ENCODE data around the gene FCHO1.

FCHO1 gene

DNA sequence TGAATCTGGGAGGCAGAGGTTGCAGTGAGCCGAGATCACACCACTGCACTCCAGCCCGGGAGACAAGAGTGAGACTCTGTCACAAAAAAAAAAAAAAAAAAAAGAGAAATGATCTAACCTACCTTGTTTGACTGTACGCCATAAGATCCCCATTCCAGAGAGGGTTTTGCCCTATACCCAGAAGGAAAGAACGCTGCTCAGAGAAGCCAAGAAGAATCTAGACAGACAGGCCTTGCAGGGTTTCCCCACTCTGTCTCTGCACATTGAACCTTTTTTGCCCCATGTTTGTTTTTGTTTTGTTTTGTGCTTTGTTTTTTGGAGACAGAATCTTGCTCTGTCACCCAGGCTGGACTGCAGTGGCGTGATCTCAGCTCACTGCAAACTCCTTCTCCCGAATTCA is 39.4 kb upstream of the FCHO1 start:
- H3K9me3 ChIP-seq (ENCODE audit: insufficient read depth, low read length, severe bottlenecking): no peaks in the 10 kb centered on the region

DNA sequence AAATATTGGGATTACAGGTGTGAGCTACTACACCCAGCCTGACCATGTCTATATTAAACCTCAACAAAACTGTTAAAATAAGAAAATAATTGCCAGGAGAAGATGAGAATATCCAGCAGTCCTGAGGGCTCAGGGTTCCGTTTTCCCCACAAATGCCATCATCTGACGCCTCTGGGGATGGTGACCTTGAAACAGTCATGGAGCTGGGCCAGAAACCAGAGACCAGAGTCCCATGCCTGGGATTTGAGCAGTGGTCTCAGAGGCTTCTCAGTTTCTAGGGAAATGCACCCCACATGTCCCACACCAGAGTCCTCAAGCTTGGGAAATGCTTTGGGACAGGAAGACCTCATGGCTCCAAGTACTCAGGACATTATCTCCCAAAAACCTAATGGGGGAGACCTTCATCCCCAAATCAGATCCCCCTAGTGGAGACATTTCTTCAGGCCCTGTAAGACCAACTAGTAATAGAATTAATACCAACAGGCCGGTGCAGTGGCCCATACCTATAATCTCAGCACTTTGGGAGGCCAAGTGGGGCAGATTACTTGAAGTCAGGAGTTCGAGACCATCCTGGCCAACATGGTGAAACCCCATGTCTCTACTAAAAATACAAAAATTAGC is 34.9 kb upstream of the FCHO1 start:
- Histone ChIP-seq H4K20me1 (ENCODE audit: insufficient read depth, low read length) (peaks cover 18% of the 10 kb centered on the region), H3K4me3 (ENCODE audit: low read depth in 1 of 2, low read length in 2 of 2) (no peak overlapping the region), H3K36me3 (ENCODE audit: insufficient read depth, low read length) (peaks cover 7% of the 10 kb centered on the region), H3K4me1 (ENCODE audit: insufficient read depth, low read length) (peaks cover 28% of the 10 kb centered on the region), H3K9me3 (ENCODE audit: insufficient read depth, low read length, severe bottlenecking) (no peaks in the 10 kb centered on the region), H3K27me3 (ENCODE audit: insufficient read depth, low read length, poor library complexity) (no peaks in the 10 kb centered on the region), H3K79me2 (ENCODE audit: insufficient read depth, low read length) (peaks cover 26% of the 10 kb centered on the region), H2AFZ (ENCODE audit: low read depth, low read length) (no peak overlapping the region), H3K9ac (ENCODE audit: low read depth, low read length) (no peak overlapping the region), H3K27ac (ENCODE audit: low read length) (no peak overlapping the region), H3K4me2 (ENCODE audit: insufficient read depth, low read length) (no peak overlapping the region)
- DNase-seq: no peak
- TF ChIP-seq CTCF (IDR thresholded peaks at IDR 0.05; ENCODE audit: borderline replicate concordance, extremely low read depth, low read length, poor library complexity, severe bottlenecking) (peak; percentile 18), EZH2 (IDR thresholded peaks at IDR 0.05; ENCODE audit: borderline replicate concordance, low read depth, low read length, severe bottlenecking) (no peak)
- ATAC-seq (ENCODE audit: insufficient read depth, low read depth): no peak

More for the DNA sequence above, 39.4 kb upstream of the FCHO1 start:
- TF ChIP-seq CTCF (IDR thresholded peaks at IDR 0.05; ENCODE audit: borderline replicate concordance, extremely low read depth, low read length, poor library complexity, severe bottlenecking) (no peak), EZH2 (IDR thresholded peaks at IDR 0.05; ENCODE audit: borderline replicate concordance, low read depth, low read length, severe bottlenecking) (no peak)
- Histone ChIP-seq H3K4me2 (ENCODE audit: insufficient read depth, low read length) (no peak overlapping the region), H4K20me1 (ENCODE audit: insufficient read depth, low read length) (no peaks in the 10 kb centered on the region), H3K27ac (ENCODE audit: low read length) (no peak overlapping the region), H2AFZ (ENCODE audit: low read depth, low read length) (no peak overlapping the region), H3K79me2 (ENCODE audit: insufficient read depth, low read length) (no peaks in the 10 kb centered on the region), H3K36me3 (ENCODE audit: insufficient read depth, low read length) (no peaks in the 10 kb centered on the region), H3K27me3 (ENCODE audit: insufficient read depth, low read length, poor library complexity) (no peaks in the 10 kb centered on the region), H3K4me3 (ENCODE audit: low read depth in 1 of 2, low read length in 2 of 2) (no peak overlapping the region), H3K4me1 (ENCODE audit: insufficient read depth, low read length) (no peaks in the 10 kb centered on the region), H3K9ac (ENCODE audit: low read depth, low read length) (no peak overlapping the region)
- ATAC-seq (ENCODE audit: insufficient read depth, low read depth) (no peak), DNase-seq (no peak)

- DNase-seq (no peak), ATAC-seq (ENCODE audit: insufficient read depth, low read depth) (peak; percentile 13; the same call in 1 of the 3 replicates)
- Histone ChIP-seq H2AFZ (ENCODE audit: low read depth, low read length) (peak overlapping the region; percentile 82), H3K27ac (ENCODE audit: low read length) (peak overlapping the region; percentile 74), H3K4me1 (ENCODE audit: insufficient read depth, low read length) (peaks cover 37% of the 10 kb centered on the region), H3K9ac (ENCODE audit: low read depth, low read length) (peak overlapping the region; percentile 95), H3K9me3 (ENCODE audit: insufficient read depth, low read length, severe bottlenecking) (no peaks in the 10 kb centered on the region), H3K27me3 (ENCODE audit: insufficient read depth, low read length, poor library complexity) (no peaks in the 10 kb centered on the region), H3K4me3 (ENCODE audit: low read depth in 1 of 2, low read length in 2 of 2) (peak overlapping the region; percentile 81 to 99; a peak in 3 of 4 replicates), H3K79me2 (ENCODE audit: insufficient read depth, low read length) (peaks cover 42% of the 10 kb centered on the region), H3K36me3 (ENCODE audit: insufficient read depth, low read length) (peaks cover 19% of the 10 kb centered on the region), H3K4me2 (ENCODE audit: insufficient read depth, low read length) (peak overlapping the region; percentile 76), H4K20me1 (ENCODE audit: insufficient read depth, low read length) (peaks cover 27% of the 10 kb centered on the region)
- TF ChIP-seq CTCF (IDR thresholded peaks at IDR 0.05; ENCODE audit: borderline replicate concordance, extremely low read depth, low read length, poor library complexity, severe bottlenecking) (no peak), EZH2 (IDR thresholded peaks at IDR 0.05; ENCODE audit: borderline replicate concordance, low read depth, low read length, severe bottlenecking) (no peak)
These were observed 32.7 kb upstream of the FCHO1 start for GRCh38 chr19:17718550-17718946.
